ENCODE data around the gene IRF4.

DNA sequence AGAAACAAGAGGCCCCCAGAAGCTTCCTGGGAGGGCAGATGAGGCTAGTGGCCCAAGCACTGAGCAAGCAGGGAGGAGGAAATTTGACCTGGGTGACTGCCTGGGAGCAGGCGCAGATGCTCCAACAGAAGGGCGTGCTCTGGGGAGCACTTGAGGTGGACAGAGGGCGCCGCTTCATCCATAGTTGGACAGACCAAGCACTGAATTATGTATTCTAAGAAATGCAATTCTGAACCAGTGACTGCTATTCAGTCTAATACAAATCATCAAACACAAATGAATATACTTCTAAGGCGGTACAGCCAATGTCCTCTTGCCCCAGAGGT, 28.7 kb upstream of the IRF4 start:
- no peak for TF ChIP-seq POLR2A (IDR thresholded peaks at IDR 0.05)
- TF ChIP-seq, protein P1, sequence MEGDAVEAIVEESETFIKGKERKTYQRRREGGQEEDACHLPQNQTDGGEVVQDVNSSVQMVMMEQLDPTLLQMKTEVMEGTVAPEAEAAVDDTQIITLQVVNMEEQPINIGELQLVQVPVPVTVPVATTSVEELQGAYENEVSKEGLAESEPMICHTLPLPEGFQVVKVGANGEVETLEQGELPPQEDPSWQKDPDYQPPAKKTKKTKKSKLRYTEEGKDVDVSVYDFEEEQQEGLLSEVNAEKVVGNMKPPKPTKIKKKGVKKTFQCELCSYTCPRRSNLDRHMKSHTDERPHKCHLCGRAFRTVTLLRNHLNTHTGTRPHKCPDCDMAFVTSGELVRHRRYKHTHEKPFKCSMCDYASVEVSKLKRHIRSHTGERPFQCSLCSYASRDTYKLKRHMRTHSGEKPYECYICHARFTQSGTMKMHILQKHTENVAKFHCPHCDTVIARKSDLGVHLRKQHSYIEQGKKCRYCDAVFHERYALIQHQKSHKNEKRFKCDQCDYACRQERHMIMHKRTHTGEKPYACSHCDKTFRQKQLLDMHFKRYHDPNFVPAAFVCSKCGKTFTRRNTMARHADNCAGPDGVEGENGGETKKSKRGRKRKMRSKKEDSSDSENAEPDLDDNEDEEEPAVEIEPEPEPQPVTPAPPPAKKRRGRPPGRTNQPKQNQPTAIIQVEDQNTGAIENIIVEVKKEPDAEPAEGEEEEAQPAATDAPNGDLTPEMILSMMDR (IDR thresholded peaks at IDR 0.05 in 4 of 5, conservative IDR thresholded peaks at IDR 0.05 in 1 of 5) = no peak

All from gastrocnemius medialis (tissue), 4 donors.